Esophagus squamous epithelium (tissue), 4 donors: ENCODE results near the gene KIF22.

Source experiments
- CTCF ChIP-seq, 6 experiments: fragments of 450-650 bp in 4 of 6; fragments of 200-600 bp in 2 of 6; sonication (generic) in 2 of 6; IDR thresholded peaks; one replicate each; pipeline ENCODE4 v1.5.1; 2016 to 2019; ENCODE audit warnings: antibody characterized with exemption in 6 of 6, mild to moderate bottlenecking in 4 of 6, moderate library complexity in 4 of 6
- POLR2A ChIP-seq, 4 donors: fragments of 450-650 bp; IDR thresholded peaks; one replicate each; pipeline ENCODE4 v1.6.1; 2017; ENCODE audit warnings: antibody characterized with exemption in 4 of 4, mild to moderate bottlenecking in 4 of 4, moderate library complexity in 3 of 4

GRCh38 chr16:29775742-29776408 is 14.7 kb upstream of the KIF22 start:
- TF ChIP-seq CTCF (IDR thresholded peaks at IDR 0.05): no peak
- TF ChIP-seq POLR2A (IDR thresholded peaks at IDR 0.05): no peak
